ENCODE results near the gene BUD31.
"Not testable (repeated sequence)": the region's sequence is repeated elsewhere in the genome, so short reads cannot be mapped to it uniquely, and the experiment has no call there.

The BUD31 gene

DNA sequence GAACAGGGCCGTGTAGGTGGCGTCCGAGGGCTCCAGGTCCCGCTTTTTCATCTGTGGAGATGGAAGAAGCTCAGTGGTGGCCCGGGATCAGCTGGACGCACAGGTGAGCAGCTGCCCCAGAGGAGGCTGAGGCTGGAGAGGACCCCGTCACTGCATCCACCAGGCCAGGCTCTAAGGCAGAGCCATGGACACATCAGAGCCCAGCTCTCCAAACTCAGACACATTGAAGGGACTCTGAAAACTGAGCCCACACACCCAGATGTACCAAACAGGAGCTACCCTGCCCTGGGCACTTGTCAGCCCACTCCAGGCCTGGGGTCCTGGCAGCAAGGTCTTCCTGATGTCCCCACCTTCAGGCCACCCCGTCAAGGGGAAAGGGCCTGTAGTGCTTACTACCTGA, 21.0 kb downstream of the BUD31 start:
- H3K4me3 ChIP-seq (ENCODE audit: low read depth, low read length), result no peak overlapping the region
- TF ChIP-seq CTCF (IDR thresholded peaks at IDR 0.05; ENCODE audit: low read depth, low read length), result no peak
- in situ Hi-C loops (cut with HindIII; ENCODE audit: low sequenced_read_pairs), result no loop called here
- no peak for DNase-seq (ENCODE audit: low read depth, low spot score)

DNA sequence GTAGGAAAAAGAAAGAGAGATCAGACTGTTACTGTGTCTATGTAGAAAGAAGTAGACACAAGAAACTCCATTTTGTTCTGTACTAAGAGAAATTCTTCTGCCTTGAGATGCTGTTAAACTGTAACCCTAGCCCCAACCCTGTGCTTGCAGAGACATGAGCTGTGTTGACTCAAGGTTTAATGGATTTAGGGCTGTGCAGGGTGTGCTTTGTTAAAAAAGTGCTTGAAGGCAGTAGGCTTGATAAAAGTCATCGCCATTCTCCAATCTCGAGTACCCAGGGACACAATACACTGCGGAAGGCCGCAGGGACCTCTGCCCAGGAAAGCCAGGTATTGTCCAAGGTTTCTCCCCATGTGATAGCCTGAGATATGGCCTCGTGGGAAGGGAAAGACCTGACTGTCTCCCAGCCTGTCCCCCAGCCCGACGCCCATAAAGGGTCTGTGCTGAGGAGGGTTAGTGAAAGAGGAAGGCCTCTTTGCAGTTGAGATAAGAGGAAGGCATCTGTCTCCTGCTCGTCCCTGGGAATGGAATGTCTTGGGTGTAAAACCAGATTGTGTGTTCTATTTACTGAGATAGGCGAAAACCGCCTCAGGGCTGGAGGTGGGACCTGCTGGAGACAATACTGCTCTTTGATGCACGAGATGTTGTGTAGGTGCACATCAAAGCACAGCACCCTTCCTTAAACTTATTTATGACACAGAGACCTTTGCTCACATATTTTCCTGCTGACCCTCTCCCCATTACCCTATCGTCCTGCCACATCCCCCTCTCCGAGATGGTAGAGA, 23.2 kb downstream of the BUD31 start:
- DNase-seq (ENCODE audit: low read depth, low spot score); in situ Hi-C loops (cut with HindIII; ENCODE audit: low sequenced_read_pairs); H3K4me3 ChIP-seq (ENCODE audit: low read depth, low read length): not testable (repeated sequence)

GRCh38 chr7:99433158-99433557, 24.4 kb downstream of the BUD31 start:
- DNase-seq (ENCODE audit: low read depth, low spot score), result no peak
- no peak for TF ChIP-seq CTCF (IDR thresholded peaks at IDR 0.05; ENCODE audit: low read depth, low read length)
- H3K4me3 ChIP-seq (ENCODE audit: low read depth, low read length), result no peak overlapping the region
- in situ Hi-C loops (cut with HindIII; ENCODE audit: low sequenced_read_pairs), result no loop called here

GRCh38 chr7:99437946-99438572, 29.3 kb downstream of the BUD31 start:
- DNase-seq (ENCODE audit: low read depth, low spot score), result no peak
- H3K4me3 ChIP-seq (ENCODE audit: low read depth, low read length), result peak overlapping the region; percentile 96
- TF ChIP-seq CTCF (IDR thresholded peaks at IDR 0.05; ENCODE audit: low read depth, low read length), result no peak
- in situ Hi-C loops (cut with HindIII; ENCODE audit: low sequenced_read_pairs), result no loop called here

DNA sequence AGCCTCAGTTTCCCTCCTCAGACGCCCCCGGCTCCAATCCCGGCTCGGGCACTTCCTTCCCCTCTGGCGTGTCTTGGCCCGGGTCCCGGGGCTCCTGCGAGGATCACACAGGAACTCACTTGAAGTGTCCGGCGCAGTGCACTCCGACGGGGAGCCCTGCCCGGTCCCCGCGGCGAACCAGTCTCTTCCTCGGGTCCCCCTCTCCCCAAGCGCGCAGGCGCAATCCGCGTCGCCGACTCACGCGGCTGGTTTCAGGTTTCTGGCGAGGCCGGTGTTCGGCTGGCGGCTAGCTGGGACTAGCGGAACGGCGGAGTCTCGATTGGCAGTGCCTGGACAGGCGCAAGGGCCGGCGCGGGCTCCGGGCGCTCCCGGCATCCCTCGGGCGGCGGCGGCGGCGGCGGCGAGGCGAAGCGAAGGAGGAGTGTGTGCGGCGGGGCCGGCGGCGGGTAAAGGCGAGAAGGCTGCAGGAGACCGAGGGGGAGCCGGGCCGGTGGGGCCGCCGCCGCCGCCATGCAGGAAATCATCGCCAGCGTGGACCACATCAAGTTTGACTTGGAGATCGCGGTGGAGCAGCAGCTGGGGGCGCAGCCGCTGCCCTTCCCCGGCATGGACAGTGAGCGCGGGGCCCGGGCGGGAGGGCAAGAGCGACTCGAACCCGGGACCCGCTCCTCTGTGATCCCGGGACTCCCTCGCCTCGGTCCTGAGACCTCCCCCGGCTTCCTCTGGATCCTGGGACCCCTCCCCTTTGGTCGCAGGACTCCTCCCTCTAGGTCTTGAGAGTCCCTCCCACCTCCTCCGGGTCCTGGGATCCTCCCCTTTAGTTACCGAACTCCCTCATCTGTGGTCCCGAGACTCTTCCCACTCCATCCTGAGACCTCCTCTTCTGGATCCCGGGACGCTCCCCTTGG, 30.1 kb downstream of the BUD31 start, which contains the start of the genes CPSF4 and PTCD1:
TSS of gene CPSF4 (plus strand) at position 371 of the 908 bp plus-strand sequence. CDS start at position 511, 140 bp downstream.
TSS of gene PTCD1 (minus strand) at position 226 of the 908 bp plus-strand sequence. CDS start 3,556 bp downstream, outside the sequence.
- in situ Hi-C loops (cut with HindIII; ENCODE audit: low sequenced_read_pairs), result no loop called here
- peak within 1 kb of the TSS; percentile 96 for H3K4me3 ChIP-seq (ENCODE audit: low read depth, low read length)
- DNase-seq (ENCODE audit: low read depth, low spot score), result peak; percentile 95
- no peak for TF ChIP-seq CTCF (IDR thresholded peaks at IDR 0.05; ENCODE audit: low read depth, low read length)

DNA sequence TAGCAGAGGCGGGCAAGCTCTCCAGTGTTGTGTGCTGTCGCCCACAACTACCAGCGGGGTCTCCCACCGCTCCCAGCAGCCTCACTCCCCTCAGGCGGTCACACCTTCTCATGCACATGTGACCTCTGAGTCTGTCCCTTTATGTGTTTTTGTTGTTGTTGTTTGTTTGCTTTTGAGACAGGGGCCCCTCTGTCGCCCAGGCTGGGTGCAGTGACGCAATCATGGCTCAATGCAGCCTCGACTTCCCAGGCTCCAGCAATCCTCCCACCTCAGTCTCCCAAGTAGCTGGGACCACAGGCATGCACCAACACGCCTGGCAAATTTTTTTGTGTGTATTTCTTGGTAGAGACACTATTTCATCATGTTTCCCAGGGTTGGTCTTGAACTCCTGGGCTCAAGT, 31.4 kb downstream of the BUD31 start:
- no peak for TF ChIP-seq CTCF (IDR thresholded peaks at IDR 0.05; ENCODE audit: low read depth, low read length)
- peak overlapping the region; percentile 96 for H3K4me3 ChIP-seq (ENCODE audit: low read depth, low read length)
- in situ Hi-C loops (cut with HindIII; ENCODE audit: low sequenced_read_pairs), result no loop called here
- DNase-seq (ENCODE audit: low read depth, low spot score), result peak; percentile 1

Data from astrocyte of the spinal cord (primary cell).